Inflammatory macrophage treated with lipopolysaccharide for 1 hour (primary cell): ENCODE data around the gene FKBP1A.
"Not testable (repeated sequence)": the region's sequence is repeated elsewhere in the genome, so short reads cannot be mapped to it uniquely, and the experiment has no call there.

Experiments used
- DNase-seq, 2 donors: peaks; one replicate each; pipeline ENCODE4 v3.0.0-alpha.2; 2020 to 2022

The FKBP1A gene

GRCh38 chr20:1415667-1416468, 23.0 kb upstream of the FKBP1A start:
- DNase-seq = peak; percentile 43 to 66

GRCh38 chr20:1414982-1415381, 22.1 kb upstream of the FKBP1A start:
- no peak for DNase-seq

GRCh38 chr20:1405801-1406200, 12.9 kb upstream of the FKBP1A start:
- DNase-seq = peak in 1 of 2 donors; percentile 72

GRCh38 chr20:1403624-1404023, 10.8 kb upstream of the FKBP1A start:
- no peak for DNase-seq

- DNase-seq = no peak
Observed at GRCh38 chr20:1402149-1402548, 9.3 kb upstream of the FKBP1A start.

GRCh38 chr20:1401451-1401907, 8.6 kb upstream of the FKBP1A start:
- peak in 1 of 2 donors; percentile 44 for DNase-seq

- not testable (repeated sequence) for DNase-seq
Observed at GRCh38 chr20:1399678-1400366, 7.0 kb upstream of the FKBP1A start.

GRCh38 chr20:1398185-1398584, 5.3 kb upstream of the FKBP1A start:
- not testable (repeated sequence) for DNase-seq

GRCh38 chr20:1397710-1398109, 4.9 kb upstream of the FKBP1A start:
- DNase-seq = no peak

- DNase-seq = no peak
Observed at GRCh38 chr20:1396702-1397101, 3.8 kb upstream of the FKBP1A start.

- DNase-seq = no peak
Observed at GRCh38 chr20:1396264-1396663, 3.4 kb upstream of the FKBP1A start.

- DNase-seq = no peak
Observed at GRCh38 chr20:1394686-1395085, 1.8 kb upstream of the FKBP1A start.

GRCh38 chr20:1393507-1393882, 641 bp upstream of the FKBP1A start:
- no peak for DNase-seq

GRCh38 chr20:1392443-1392692, 486 bp downstream of the FKBP1A start:
- DNase-seq = no peak

- peak; percentile 72 to 76 for DNase-seq
Observed at GRCh38 chr20:1391640-1392442, 1.0 kb downstream of the FKBP1A start.

GRCh38 chr20:1390581-1391403, 2.1 kb downstream of the FKBP1A start:
- DNase-seq = peak in 1 of 2 donors; percentile 43

GRCh38 chr20:1389703-1390580, 2.9 kb downstream of the FKBP1A start:
- no peak for DNase-seq

GRCh38 chr20:1388741-1389483, 3.9 kb downstream of the FKBP1A start:
- DNase-seq = no peak

GRCh38 chr20:1388253-1388652, 4.6 kb downstream of the FKBP1A start:
- no peak for DNase-seq

GRCh38 chr20:1386323-1386722, 6.5 kb downstream of the FKBP1A start:
- no peak for DNase-seq
